Trophoblast cell (in vitro differentiated cells and primary cell): ENCODE measurements around the gene SLX4IP.

Experiments used
- DNase-seq, 2 donors: peaks; one replicate each; pipeline ENCODE4 v3.0.0-alpha.2; 2016
- H2AFZ ChIP-seq: 2 replicates; pipeline ENCODE4 v1.6.1; 2013; ENCODE audit warnings: low read length, moderate library complexity, mild to moderate bottlenecking; ENCODE audit not compliant: insufficient read depth, poor library complexity
- H2AK5ac ChIP-seq: 2 replicates; pipeline ENCODE4 v1.6.1; 2013; ENCODE audit warnings: mild to moderate bottlenecking, low read length
- H2BK120ac ChIP-seq: 2 replicates; pipeline ENCODE4 v1.6.1; 2013; ENCODE audit warnings: low read length, mild to moderate bottlenecking, moderate library complexity; ENCODE audit not compliant: insufficient read depth, poor library complexity
- H2BK12ac ChIP-seq: 2 replicates; pipeline ENCODE4 v1.6.1; 2013; ENCODE audit warnings: mild to moderate bottlenecking, low read length, moderate library complexity
- H2BK5ac ChIP-seq: 2 replicates; pipeline ENCODE4 v1.6.1; 2013; ENCODE audit warnings: low read length, low read depth, moderate library complexity, mild to moderate bottlenecking; ENCODE audit not compliant: poor library complexity
- H3K14ac ChIP-seq: 2 replicates; pipeline ENCODE4 v1.6.1; 2013; ENCODE audit warnings: mild to moderate bottlenecking, low read length
- H3K18ac ChIP-seq: 2 replicates; pipeline ENCODE4 v1.6.1; 2013; ENCODE audit warnings: mild to moderate bottlenecking, low read length
- H3K23ac ChIP-seq: 2 replicates; pipeline ENCODE4 v1.6.1; 2013; ENCODE audit warnings: low read length
- H3K27ac ChIP-seq: 2 replicates; pipeline ENCODE4 v1.5.1; 2013; ENCODE audit warnings: low read depth, mild to moderate bottlenecking, inconsistent platforms, low read length, moderate library complexity
- H3K27me3 ChIP-seq: 2 replicates; pipeline ENCODE4 v1.6.1; 2013; ENCODE audit warnings: inconsistent platforms, mild to moderate bottlenecking, low read length, moderate library complexity; ENCODE audit not compliant: insufficient read depth
- H3K36me3 ChIP-seq, 2 experiments: 1 replicate in 1 of 2; 2 replicates in 1 of 2; pipeline ENCODE4 v1.6.1; 2013; ENCODE audit warnings: low read length in 2 of 2, mild to moderate bottlenecking in 2 of 2, moderate library complexity in 1 of 2; ENCODE audit not compliant: insufficient read depth in 2 of 2, control insufficient read depth in 1 of 2
- H3K4ac ChIP-seq: 2 replicates; pipeline ENCODE4 v1.6.1; 2013; ENCODE audit warnings: low read depth, mild to moderate bottlenecking, low read length, moderate library complexity
- H3K4me1 ChIP-seq, 2 experiments: 1 replicate in 1 of 2; 2 replicates in 1 of 2; pipeline ENCODE4 v1.6.1; 2013; ENCODE audit warnings: low read length in 2 of 2, mild to moderate bottlenecking in 2 of 2, moderate library complexity in 1 of 2; ENCODE audit not compliant: insufficient read depth in 2 of 2, control insufficient read depth in 1 of 2
- H3K4me2 ChIP-seq: 2 replicates; pipeline ENCODE4 v1.6.1; 2013; ENCODE audit warnings: inconsistent platforms, mild to moderate bottlenecking, low read length, moderate library complexity
- H3K4me3 ChIP-seq: 2 replicates; pipeline ENCODE4 v1.5.1; 2013; ENCODE audit warnings: mild to moderate bottlenecking, low read depth, low read length, inconsistent platforms
- H3K79me1 ChIP-seq: one replicate; pipeline ENCODE4 v1.6.1; 2013; ENCODE audit warnings: low read length
- H3K79me2 ChIP-seq: 2 replicates; pipeline ENCODE4 v1.6.1; 2013; ENCODE audit warnings: low read length, mild to moderate bottlenecking; ENCODE audit not compliant: control insufficient read depth, insufficient read depth, poor library complexity
- H3K9ac ChIP-seq: 2 replicates; pipeline ENCODE4 v1.6.1; 2013; ENCODE audit warnings: mild to moderate bottlenecking, low read length
- H3K9me3 ChIP-seq: 2 replicates; pipeline ENCODE4 v1.6.1; 2013; ENCODE audit warnings: low read depth, mild to moderate bottlenecking, control low read depth, inconsistent platforms, low read length; ENCODE audit not compliant: insufficient read depth
- H4K12ac ChIP-seq: 2 replicates; pipeline ENCODE4 v1.6.1; 2013; ENCODE audit warnings: low read depth, mild to moderate bottlenecking, low read length, moderate library complexity
- H4K8ac ChIP-seq: 2 replicates; pipeline ENCODE4 v1.6.1; 2013; ENCODE audit warnings: low read depth, mild to moderate bottlenecking, low read length, moderate library complexity
- H4K91ac ChIP-seq: one replicate; pipeline ENCODE4 v1.6.1; 2013; ENCODE audit warnings: low read depth, mild to moderate bottlenecking, low read length, moderate library complexity
- WGBS: extraction: QIAGEN DNeasy Blood & Tissue Kit; methylation state at CpG from one replicate; pipeline ENCODE4 v1.1.7; 2013; ENCODE audit warnings: missing lambda C conversion rate; ENCODE audit not compliant: insufficient read length, insufficient coverage; ENCODE audit errors: extremely low coverage; 5-methylcytosine and 5-hydroxymethylcytosine counted together

Gene SLX4IP

DNA sequence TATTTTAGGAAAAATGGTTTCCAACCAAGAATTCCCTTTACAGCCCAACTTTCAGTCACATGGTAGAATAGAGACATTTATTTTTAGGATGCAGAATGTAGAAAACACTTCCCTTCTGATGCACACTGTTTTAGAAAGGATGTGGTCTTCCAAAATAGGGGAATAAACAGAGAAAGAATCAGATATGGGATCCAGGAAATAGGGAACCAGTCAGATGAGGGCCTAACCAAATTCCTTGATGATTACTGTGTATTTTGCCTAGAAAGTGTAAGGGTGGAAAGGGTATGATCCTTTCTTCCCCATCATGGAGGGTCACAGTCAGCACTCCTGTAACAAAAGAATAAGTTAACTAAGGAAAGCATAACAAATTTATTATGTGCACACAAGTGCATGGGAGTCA lies 27.4 kb downstream of the SLX4IP start:
- H3K27ac ChIP-seq = no peak overlapping the region
- no peak overlapping the region for H2BK120ac ChIP-seq
- peaks cover 0 to 1% of the 10 kb centered on the region in 2 experiments for H3K36me3 ChIP-seq
- no peak overlapping the region for H3K9ac ChIP-seq
- H3K9me3 ChIP-seq = no peaks in the 10 kb centered on the region
- peaks cover 6 to 9% of the 10 kb centered on the region in 2 experiments for H3K4me1 ChIP-seq
- H3K4me3 ChIP-seq = no peak overlapping the region
- no peak overlapping the region for H3K14ac ChIP-seq
- no peak overlapping the region for H2AK5ac ChIP-seq
- H3K23ac ChIP-seq = no peak overlapping the region
- no peaks in the 10 kb centered on the region for H3K27me3 ChIP-seq
- no peak overlapping the region for H4K8ac ChIP-seq
- peaks cover 8% of the 10 kb centered on the region for H3K79me1 ChIP-seq
- H4K12ac ChIP-seq = no peak overlapping the region
- H3K4me2 ChIP-seq = no peak overlapping the region
- H2BK5ac ChIP-seq = no peak overlapping the region
- no peak for DNase-seq
- no peak overlapping the region for H4K91ac ChIP-seq
- no peak overlapping the region for H3K18ac ChIP-seq
- H2BK12ac ChIP-seq = no peak overlapping the region
- no peak overlapping the region for H2AFZ ChIP-seq
- H3K79me2 ChIP-seq = no peaks in the 10 kb centered on the region
- H3K4ac ChIP-seq = no peak overlapping the region

DNA sequence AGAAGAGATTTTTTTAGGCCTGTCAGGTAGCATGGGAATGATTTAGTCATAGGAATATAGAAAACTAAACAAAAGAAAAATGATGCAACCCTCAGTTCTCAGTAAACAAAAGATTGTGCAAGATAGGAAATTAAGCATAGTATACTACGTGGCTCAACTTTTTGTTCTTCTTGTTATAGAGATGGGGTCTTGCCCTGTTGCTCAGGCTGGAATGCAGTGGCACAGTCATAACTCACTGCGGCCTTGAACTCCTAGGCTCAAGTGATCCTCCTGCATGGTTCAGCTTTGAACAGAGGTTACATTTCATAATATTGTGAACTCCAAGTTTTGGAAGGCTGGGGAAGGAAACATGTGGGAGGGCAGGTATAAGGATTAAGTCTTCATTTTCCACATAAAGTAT lies 28.5 kb downstream of the SLX4IP start:
- Histone ChIP-seq H3K9ac (no peak overlapping the region), H2BK5ac (no peak overlapping the region), H2AFZ (no peak overlapping the region), H4K8ac (no peak overlapping the region), H3K79me1 (peaks cover 8% of the 10 kb centered on the region), H3K4me2 (no peak overlapping the region), H3K4me3 (no peak overlapping the region), H3K27ac (no peak overlapping the region), H3K14ac (no peak overlapping the region), H3K23ac (no peak overlapping the region), H4K91ac (no peak overlapping the region), H3K4me1 (peaks cover 6 to 10% of the 10 kb centered on the region in 2 experiments), H3K4ac (no peak overlapping the region), H3K27me3 (no peaks in the 10 kb centered on the region), H3K18ac (no peak overlapping the region), H2BK12ac (peak overlapping the region; percentile 43), H3K36me3 (peaks cover 0 to 1% of the 10 kb centered on the region in 2 experiments), H2AK5ac (no peak overlapping the region), H3K9me3 (no peaks in the 10 kb centered on the region), H4K12ac (no peak overlapping the region), H3K79me2 (no peaks in the 10 kb centered on the region), H2BK120ac (no peak overlapping the region)
- DNase-seq = no peak
- WGBS = no CpG with 5 or more reads among the region's 2 CpGs

DNA sequence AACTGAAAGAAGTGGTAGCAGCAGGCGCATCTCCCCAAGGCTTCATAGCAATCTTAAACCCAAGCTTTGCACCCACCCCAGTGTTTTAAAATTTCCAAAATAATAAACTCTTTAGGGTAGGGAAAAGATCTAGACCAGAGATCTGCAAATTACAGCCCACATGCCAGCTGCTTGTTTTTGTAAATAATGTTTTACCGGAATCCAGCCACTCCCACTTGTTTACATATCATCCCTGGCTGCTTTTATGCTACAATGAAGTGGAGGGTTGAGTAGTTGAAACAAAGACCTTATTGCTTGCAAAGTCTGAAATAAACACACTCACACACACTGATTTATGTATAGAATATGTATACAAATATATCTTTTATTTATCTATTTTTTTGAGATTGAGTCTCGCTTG lies 30.0 kb downstream of the SLX4IP start:
- no CpG with 5 or more reads among the region's 3 CpGs for WGBS
- H2AFZ ChIP-seq = no peak overlapping the region
- peak overlapping the region; percentile 86 for H3K4ac ChIP-seq
- H3K79me1 ChIP-seq = peaks cover 10% of the 10 kb centered on the region
- H3K36me3 ChIP-seq = peaks cover 0 to 1% of the 10 kb centered on the region in 2 experiments
- no peak overlapping the region for H3K9ac ChIP-seq
- H4K12ac ChIP-seq = no peak overlapping the region
- no peak for DNase-seq
- H3K18ac ChIP-seq = peak overlapping the region; percentile 95
- peak overlapping the region; percentile 83 for H4K91ac ChIP-seq
- H3K14ac ChIP-seq = no peak overlapping the region
- H2BK5ac ChIP-seq = peak overlapping the region; percentile 93
- no peak overlapping the region for H2BK12ac ChIP-seq
- H2AK5ac ChIP-seq = no peak overlapping the region
- peak overlapping the region; percentile 22 for H3K27ac ChIP-seq
- peak overlapping the region; percentile 67 for H4K8ac ChIP-seq
- peaks cover 9 to 15% of the 10 kb centered on the region in 2 experiments for H3K4me1 ChIP-seq
- H3K27me3 ChIP-seq = no peaks in the 10 kb centered on the region
- H3K4me3 ChIP-seq = no peak overlapping the region
- peak overlapping the region; percentile 76 for H2BK120ac ChIP-seq
- H3K9me3 ChIP-seq = no peaks in the 10 kb centered on the region
- no peaks in the 10 kb centered on the region for H3K79me2 ChIP-seq
- H3K23ac ChIP-seq = no peak overlapping the region
- H3K4me2 ChIP-seq = peak overlapping the region; percentile 14

DNA sequence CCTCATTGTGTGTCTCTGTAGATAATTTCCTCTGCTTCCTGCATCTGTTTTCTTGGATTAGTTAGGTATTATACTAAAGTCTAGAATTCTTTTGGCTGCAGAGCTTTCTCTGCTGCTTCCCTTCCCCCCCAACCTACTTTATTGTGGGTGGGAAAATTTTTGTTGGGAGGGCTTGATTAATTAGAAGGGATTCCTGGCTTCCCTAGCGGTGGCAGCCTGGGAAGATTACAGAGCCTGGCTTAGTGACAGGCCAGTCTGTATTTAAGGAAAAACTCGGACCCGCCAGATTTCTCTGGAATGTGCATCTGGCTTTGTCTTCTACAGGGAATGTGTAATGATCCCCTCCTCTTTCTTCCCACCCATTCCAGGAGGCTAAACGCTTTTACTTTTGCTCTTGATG lies 31.2 kb downstream of the SLX4IP start:
- H3K79me2 ChIP-seq = no peaks in the 10 kb centered on the region
- peak overlapping the region; percentile 59 for H2BK5ac ChIP-seq
- WGBS = no CpG with 5 or more reads among the region's 4 CpGs
- H4K12ac ChIP-seq = no peak overlapping the region
- H3K23ac ChIP-seq = no peak overlapping the region
- no peak overlapping the region for H2BK12ac ChIP-seq
- H2AK5ac ChIP-seq = no peak overlapping the region
- DNase-seq = no peak
- H3K9ac ChIP-seq = no peak overlapping the region
- peaks cover 10% of the 10 kb centered on the region for H3K79me1 ChIP-seq
- peaks cover 0 to 1% of the 10 kb centered on the region in 2 experiments for H3K36me3 ChIP-seq
- H2AFZ ChIP-seq = no peak overlapping the region
- H3K4me1 ChIP-seq = peaks cover 9 to 15% of the 10 kb centered on the region in 2 experiments
- H4K8ac ChIP-seq = no peak overlapping the region
- H3K27me3 ChIP-seq = no peaks in the 10 kb centered on the region
- no peak overlapping the region for H3K14ac ChIP-seq
- no peak overlapping the region for H4K91ac ChIP-seq
- H3K27ac ChIP-seq = peak overlapping the region; percentile 90
- H3K4ac ChIP-seq = no peak overlapping the region
- no peak overlapping the region for H3K18ac ChIP-seq
- no peak overlapping the region for H3K4me3 ChIP-seq
- peak overlapping the region; percentile 43 for H3K4me2 ChIP-seq
- no peaks in the 10 kb centered on the region for H3K9me3 ChIP-seq
- H2BK120ac ChIP-seq = no peak overlapping the region
